Right forelimb (tissue), 1 donor: ENCODE data around the gene WDR7.
"Not testable (repeated sequence)": the region's sequence is repeated elsewhere in the genome, so short reads cannot be mapped to it uniquely, and the experiment has no call there.

Source experiments
- DNase-seq: peaks from one replicate; pipeline ENCODE4 v3.0.0-alpha.2; 2018

Gene WDR7

GRCh38 chr18:56650944-56651770 is at the start of gene WDR7:
TSS of gene WDR7 (plus strand) at chr18:56651359. CDS start at chr18:56672516, 21,157 bp downstream.
- peak; percentile 95 for DNase-seq

GRCh38 chr18:56606618-56607017 is 44.5 kb upstream of the WDR7 start:
- no peak for DNase-seq

GRCh38 chr18:56615738-56616520 is 35.2 kb upstream of the WDR7 start:
- no peak for DNase-seq

GRCh38 chr18:56627991-56628390 is 23.2 kb upstream of the WDR7 start:
- DNase-seq = no peak

DNA sequence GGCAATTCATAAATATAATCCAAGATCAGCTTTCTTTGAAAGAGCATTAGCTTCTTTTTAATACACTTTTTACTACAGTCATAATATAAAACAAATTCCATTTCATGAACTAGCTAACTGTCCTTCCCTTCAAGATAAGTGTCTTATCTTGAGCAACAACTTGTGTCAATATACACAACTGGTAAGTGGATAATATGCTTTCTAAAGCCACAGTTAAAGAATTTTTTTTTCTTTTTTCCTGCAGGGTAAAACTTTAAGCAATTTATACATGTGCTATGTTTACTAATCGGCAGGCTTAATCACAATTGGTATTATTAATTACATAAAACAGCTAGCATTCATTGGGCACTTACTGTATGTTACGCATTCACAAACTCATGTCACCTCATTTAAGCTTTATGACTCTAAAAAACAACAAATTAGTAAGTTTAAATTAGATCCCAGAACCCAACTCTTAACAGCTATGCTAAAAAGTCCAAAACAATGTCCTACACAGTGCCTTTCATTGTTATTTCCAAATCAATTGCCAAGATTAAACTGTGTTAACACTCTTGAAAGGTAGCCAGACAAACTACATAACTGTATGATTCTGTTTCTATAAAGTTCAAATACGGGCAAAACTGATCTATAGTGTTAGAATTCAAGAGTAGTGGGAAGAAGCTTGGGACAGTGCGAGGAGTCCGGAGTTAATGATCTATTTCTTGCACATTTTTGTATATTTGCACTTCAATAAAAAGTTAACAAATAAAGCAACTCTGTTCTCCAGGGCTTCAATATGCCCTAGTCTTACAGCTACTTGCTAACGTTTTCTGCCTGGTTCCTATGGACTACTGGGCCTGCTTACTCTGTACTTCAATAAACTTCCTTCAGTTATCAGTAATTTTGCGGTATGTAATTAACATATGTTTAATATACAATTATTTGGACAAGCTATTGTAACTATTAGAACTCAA is 18.8 kb upstream of the WDR7 start:
- DNase-seq = no peak

GRCh38 chr18:56635007-56635406 is 16.2 kb upstream of the WDR7 start:
- no peak for DNase-seq

GRCh38 chr18:56637176-56637575 is 14.0 kb upstream of the WDR7 start:
- no peak for DNase-seq

DNA sequence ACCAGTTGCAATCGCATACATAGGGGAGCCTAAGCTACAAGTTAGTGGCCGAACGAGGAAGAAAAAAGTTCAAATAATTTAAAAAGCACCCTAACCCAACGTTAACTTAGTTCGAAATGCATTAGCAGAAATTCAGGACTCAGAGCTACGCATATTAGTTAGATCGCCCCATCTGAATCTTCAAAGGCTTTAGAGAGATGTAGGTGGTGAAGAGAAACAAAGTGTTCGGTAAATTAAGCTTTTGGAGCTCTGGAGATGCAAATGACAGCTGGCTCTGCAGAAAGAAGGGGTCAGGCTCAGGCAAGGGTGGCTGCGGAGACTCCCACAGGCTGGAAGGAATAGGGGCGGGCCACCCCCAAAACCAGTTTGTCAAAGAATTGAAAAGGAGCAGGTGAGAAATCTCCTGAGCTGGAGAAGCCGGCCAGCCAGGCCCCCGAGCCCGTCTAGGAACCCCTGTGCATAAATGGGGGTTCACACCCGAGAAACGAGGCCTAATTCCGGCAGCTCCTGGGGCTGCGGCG is 13.4 kb upstream of the WDR7 start:
- no peak for DNase-seq

DNA sequence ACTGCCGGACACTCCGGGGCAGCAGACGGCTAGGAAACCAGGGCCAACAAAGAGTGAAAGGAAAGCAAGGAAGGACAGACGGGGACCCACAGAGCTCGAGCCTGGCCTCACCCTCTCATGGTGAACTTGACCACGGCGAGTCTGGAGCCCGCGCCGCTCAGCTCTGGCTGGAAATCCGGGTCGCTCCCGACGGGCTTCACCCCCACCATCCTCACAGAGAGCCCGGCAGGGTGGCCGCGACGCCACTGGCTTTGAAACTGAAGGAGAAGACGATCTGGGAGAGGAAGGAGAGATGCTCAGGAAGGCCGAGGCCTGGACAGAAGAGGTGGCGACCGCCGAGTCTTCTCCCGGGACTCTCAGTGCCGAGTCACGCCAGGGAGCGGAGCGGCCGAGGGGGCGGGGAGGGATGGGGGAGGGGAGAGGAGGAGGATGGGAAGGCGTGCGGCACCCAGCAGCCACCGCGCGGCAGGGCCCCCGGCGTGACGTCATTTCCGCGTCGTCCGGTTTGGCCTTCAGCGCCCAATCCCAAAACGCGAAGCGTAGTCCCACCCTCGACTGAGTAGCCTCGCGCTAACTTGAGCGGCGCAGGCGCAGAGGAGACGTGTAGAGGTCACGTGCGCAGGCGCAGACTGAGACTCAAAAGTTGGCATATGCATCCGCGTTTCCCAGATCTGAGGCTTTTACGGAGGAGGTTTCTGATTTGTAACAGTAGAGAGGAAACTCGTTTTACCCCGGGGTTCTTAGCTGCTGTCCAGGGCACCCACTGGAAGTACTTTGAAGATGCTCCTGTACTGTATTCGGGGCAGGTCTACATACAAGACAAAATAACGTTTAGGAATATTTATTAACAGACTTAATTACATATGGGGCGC is 12.7 kb upstream of the WDR7 start, which contains the start of gene TXNL1:
Gene TXNL1, minus strand, starts transcription at position 361 of the 872 bp plus-strand sequence. Its CDS starts 152 bp downstream, at position 209.
- peak; percentile 100 for DNase-seq

- no peak for DNase-seq
Observed at GRCh38 chr18:56639104-56639381, 12.1 kb upstream of the WDR7 start.

- no peak for DNase-seq
Observed at GRCh38 chr18:56639571-56639970, 11.6 kb upstream of the WDR7 start.

DNA sequence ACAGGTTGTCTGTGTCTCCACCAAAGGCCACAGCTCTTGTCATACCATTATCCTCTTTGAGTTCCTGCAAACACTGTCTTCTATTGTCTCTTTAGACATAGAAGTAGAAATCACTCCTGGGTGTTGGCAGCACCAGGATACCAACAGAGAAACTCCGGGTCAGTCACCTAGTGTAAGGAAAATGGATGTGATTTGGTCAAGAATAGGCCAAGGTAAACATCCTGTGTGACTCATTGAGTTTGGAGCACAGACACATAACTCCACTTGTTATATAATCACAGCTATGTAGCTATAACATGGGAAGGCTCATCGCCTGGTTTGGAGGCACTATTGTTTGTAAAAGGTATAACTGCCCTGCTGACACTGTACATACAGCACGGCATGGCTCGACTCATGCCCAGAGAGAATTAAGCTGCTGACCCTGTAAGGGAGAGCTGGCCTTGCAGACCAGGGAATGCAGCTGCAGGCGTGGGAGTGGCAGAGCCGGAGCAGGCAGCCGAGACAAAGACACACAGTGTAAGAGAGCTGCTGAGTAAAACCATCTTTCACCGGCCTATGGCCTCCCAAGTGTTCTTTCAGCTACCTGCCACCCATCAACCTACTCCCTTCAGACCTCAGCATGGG is 9.3 kb upstream of the WDR7 start:
- no peak for DNase-seq

DNA sequence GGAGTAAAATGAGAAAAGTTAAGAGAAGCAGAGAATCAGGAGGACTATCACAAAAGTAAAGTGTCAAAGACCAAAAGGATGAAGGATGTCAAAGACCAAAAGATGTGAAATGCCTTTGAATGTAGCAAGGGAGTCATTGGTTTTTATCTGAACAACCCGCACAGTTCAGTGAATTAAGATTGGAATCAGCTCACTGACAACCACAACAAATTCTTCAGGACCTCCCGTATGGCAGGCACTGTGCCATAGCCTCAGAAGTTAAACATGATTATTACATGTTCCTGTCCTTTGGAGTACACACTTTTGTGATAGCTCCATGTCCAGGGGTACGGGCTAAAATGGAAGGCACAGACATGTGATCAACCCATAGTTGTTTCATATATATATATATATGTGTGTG is 7.8 kb upstream of the WDR7 start:
- no peak for DNase-seq

- no peak for DNase-seq
Observed at GRCh38 chr18:56645415-56646016, 5.6 kb upstream of the WDR7 start.

DNA sequence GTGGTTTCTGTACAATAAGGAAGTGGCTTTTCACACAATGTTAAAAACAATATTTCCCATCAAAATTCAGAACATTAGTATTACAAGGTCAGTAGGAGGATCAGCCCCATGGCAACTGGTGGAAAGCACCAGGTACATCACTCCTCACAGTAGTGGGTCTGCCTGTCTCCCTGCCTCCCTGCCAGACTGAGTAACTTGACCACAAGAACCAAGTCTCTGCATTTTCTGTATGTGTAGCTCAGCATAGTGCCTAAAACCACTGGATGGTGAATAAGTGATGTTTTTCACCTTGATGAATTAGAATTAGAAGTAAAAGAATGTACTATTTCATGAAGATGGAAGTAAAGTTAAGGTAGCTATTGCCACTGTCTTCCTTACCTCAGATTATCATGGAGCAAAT is 4.1 kb upstream of the WDR7 start:
- DNase-seq = no peak

DNA sequence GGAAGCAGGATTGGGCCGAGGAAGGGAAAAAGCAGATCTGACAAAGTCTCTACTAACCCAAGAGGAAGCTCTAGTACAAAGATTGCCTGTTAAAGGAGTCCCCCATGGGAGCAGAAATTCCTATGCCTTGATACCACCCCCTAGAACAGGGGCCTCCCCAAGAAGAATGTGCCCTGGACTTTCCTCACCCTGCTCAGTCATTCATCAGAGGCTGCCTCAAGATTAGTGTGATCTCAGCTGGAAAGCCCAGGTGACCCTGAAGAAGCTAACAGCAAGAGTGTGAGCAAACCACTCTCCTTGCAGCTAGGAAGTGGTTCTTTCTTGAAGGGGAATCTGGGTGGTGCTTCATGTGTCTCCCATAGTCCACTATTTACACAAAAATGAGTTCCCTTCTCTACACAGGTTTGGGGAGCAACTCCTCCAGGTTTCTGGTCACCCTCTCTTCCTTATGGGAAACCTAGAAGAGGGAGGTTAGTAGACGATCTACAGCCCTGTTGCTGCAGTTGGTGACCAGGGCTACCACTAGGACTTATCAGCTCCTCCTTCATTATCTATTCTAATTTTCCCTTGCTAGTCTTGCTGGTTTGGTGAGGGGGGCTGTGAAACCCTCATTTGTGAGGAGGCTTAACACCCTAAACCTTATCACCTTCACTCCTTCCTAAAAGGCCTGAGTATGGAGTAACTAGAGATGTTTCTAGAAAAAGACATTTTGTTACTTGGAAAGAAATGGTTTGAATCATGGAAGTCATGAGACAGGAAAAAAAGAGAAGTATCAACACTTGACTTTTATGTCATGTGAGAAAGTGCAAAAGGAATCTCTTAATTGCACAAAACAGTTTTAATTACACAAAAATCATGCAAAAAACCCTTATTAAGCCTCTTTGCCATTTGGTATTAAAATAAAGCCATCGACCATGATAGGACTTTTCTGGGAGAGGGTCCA is 2.9 kb upstream of the WDR7 start:
- no peak for DNase-seq

GRCh38 chr18:56649996-56650395 is 1.2 kb upstream of the WDR7 start:
- no peak for DNase-seq

DNA sequence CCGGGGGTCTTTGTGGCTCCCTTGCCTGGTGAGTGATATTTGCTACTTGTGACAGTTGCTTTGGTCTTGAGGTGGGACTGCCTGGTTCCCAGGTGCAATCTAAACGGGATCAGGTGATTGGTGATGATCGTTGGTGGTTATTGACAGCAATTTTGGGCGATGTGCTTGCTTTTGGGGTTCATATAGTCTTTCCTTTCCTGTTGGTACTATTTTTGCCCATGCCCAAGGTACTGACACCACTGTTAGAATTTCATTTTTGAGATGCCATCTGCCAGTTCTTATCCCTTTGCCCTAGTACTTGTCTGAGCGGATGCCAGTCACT is 573 bp downstream of the WDR7 start:
- DNase-seq = no peak

DNA sequence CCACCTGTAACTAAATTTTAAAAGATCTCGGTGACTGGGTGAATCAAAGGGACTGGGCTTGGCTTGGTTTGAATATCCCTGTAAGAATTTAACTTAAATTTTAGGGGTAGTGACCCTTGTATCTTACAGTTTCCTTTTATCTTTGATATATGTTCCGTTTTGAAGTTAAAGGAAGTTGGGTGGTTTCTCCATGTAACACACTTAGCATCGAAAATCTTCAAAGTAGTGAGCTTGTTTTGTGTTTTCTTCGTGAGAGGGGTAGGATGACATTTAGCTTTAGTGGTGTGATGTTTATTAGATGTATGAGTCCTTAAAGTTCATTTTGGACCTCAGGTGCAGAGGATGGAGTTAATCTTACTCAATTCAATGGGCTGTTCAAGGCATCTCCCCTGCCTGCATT is 1.6 kb downstream of the WDR7 start:
- no peak for DNase-seq

GRCh38 chr18:56654280-56654679 is 3.1 kb downstream of the WDR7 start:
- DNase-seq = not testable (repeated sequence)
